ENCODE data around the gene DYRK3. TPM values are rescaled to one million over a fixed set of nuclear protein-coding genes. Genes with fewer than 3 reads are reported as not detected.
A peak's percentile ranks its signal among the peaks of the same experiment; 100 is the strongest.

Gene DYRK3
- total and polyA plus RNA-seq, 9 of the 15 experiments (the other 6 are each of a cell fraction or from before 2014, with no cell fraction given) = 4.5 to 33.7 (median 25.7) TPM

GRCh38 chr1:206672844-206673758, 37.8 kb downstream of the DYRK3 start (continued):
- TF ChIP-seq ILK (tag; IDR thresholded peaks at IDR 0.05; ENCODE audit: borderline replicate concordance, low read depth) (0 out of 2 replicates have a peak, but pooled peaks have one; percentile 39), MEIS2 (IDR thresholded peaks at IDR 0.05; ENCODE audit: partially characterized antibody) (peak; percentile 100), FIP1L1 (IDR thresholded peaks at IDR 0.05; ENCODE audit: low read depth, low read length, poor library complexity, severe bottlenecking) (no peak), NFE2 (IDR thresholded peaks at IDR 0.05; ENCODE audit: low read depth) (no peak), STAT6 (CRISPR knock-in tag; IDR thresholded peaks at IDR 0.05) (no peak), IRF9 (tag; IDR thresholded peaks at IDR 0.05) (no peak; the same call in 1 of the 2 replicates), CEBPB (tag; IDR thresholded peaks at IDR 0.05) (no peak), SMAD2 (IDR thresholded peaks at IDR 0.05; ENCODE audit: low read depth, low read length) (no peak), EP400 (IDR thresholded peaks at IDR 0.05) (peak; percentile 80; the same call in 1 of the 2 replicates), FOS (IDR thresholded peaks at IDR 0.05; ENCODE audit: extremely low read depth, insufficient read length) (peak; percentile 1), HNRNPK (IDR thresholded peaks at IDR 0.05; ENCODE audit: low read depth, low read length, poor library complexity, severe bottlenecking) (no peak), JUNB (CRISPR knock-in tag; conservative IDR thresholded peaks at IDR 0.05) (no peak), CCAR2 (IDR thresholded peaks at IDR 0.05; ENCODE audit: low read depth, low read length) (no peak; the same call in 1 of the 2 replicates)
- TF ChIP-seq, protein P1, sequence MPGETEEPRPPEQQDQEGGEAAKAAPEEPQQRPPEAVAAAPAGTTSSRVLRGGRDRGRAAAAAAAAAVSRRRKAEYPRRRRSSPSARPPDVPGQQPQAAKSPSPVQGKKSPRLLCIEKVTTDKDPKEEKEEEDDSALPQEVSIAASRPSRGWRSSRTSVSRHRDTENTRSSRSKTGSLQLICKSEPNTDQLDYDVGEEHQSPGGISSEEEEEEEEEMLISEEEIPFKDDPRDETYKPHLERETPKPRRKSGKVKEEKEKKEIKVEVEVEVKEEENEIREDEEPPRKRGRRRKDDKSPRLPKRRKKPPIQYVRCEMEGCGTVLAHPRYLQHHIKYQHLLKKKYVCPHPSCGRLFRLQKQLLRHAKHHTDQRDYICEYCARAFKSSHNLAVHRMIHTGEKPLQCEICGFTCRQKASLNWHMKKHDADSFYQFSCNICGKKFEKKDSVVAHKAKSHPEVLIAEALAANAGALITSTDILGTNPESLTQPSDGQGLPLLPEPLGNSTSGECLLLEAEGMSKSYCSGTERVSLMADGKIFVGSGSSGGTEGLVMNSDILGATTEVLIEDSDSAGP (CRISPR knock-in tag; IDR thresholded peaks at IDR 0.05) = peak; percentile 32; the same call in 1 of the 2 replicates
- TF ChIP-seq, protein P2, sequence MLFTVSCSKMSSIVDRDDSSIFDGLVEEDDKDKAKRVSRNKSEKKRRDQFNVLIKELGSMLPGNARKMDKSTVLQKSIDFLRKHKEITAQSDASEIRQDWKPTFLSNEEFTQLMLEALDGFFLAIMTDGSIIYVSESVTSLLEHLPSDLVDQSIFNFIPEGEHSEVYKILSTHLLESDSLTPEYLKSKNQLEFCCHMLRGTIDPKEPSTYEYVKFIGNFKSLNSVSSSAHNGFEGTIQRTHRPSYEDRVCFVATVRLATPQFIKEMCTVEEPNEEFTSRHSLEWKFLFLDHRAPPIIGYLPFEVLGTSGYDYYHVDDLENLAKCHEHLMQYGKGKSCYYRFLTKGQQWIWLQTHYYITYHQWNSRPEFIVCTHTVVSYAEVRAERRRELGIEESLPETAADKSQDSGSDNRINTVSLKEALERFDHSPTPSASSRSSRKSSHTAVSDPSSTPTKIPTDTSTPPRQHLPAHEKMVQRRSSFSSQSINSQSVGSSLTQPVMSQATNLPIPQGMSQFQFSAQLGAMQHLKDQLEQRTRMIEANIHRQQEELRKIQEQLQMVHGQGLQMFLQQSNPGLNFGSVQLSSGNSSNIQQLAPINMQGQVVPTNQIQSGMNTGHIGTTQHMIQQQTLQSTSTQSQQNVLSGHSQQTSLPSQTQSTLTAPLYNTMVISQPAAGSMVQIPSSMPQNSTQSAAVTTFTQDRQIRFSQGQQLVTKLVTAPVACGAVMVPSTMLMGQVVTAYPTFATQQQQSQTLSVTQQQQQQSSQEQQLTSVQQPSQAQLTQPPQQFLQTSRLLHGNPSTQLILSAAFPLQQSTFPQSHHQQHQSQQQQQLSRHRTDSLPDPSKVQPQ (CRISPR knock-in tag; IDR thresholded peaks at IDR 0.05; ENCODE audit: borderline replicate concordance) = no peak
- TF ChIP-seq, protein P3, sequence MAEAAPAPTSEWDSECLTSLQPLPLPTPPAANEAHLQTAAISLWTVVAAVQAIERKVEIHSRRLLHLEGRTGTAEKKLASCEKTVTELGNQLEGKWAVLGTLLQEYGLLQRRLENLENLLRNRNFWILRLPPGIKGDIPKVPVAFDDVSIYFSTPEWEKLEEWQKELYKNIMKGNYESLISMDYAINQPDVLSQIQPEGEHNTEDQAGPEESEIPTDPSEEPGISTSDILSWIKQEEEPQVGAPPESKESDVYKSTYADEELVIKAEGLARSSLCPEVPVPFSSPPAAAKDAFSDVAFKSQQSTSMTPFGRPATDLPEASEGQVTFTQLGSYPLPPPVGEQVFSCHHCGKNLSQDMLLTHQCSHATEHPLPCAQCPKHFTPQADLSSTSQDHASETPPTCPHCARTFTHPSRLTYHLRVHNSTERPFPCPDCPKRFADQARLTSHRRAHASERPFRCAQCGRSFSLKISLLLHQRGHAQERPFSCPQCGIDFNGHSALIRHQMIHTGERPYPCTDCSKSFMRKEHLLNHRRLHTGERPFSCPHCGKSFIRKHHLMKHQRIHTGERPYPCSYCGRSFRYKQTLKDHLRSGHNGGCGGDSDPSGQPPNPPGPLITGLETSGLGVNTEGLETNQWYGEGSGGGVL (CRISPR knock-in tag; IDR thresholded peaks at IDR 0.05) = no peak
